WTC11 (cell line): Measurements from ENCODE around the gene RBPJ. TPM values are rescaled to one million over a fixed set of nuclear protein-coding genes. Genes with fewer than 3 reads are reported as not detected.

Experiments used
- ATAC-seq: fragments of 200-7000 bp; cut with Tn5 transposase; 2 replicates; pipeline ENCODE4 v1.10.0; 2021; ENCODE audit warnings: mild to moderate bottlenecking, moderate library complexity
- CTCF ChIA-PET: fragments of 300-600 bp; sonication (Branson Sonifier 250); formaldehyde crosslinking; loops from one replicate; lab custom pipeline; 2021; ENCODE audit warnings: antibody characterized with exemption; lab: Charles Lee
- POLR2A ChIA-PET: fragments of 350-600 bp; sonication (Branson Sonifier 250); formaldehyde crosslinking; loops from one replicate; lab custom pipeline; 2021; ENCODE audit warnings: antibody characterized with exemption; lab: Charles Lee
- DNase-seq: peaks from one replicate; pipeline ENCODE4 v3.0.0; 2021; ENCODE audit warnings: low spot score
- H3K27ac Mint-ChIP-seq: 2 replicates; pipeline ENCODE4 v1.8.0; 2021; ENCODE audit warnings: mixed read lengths
- H3K27me3 Mint-ChIP-seq: 2 replicates; pipeline ENCODE4 v1.8.0; 2021; ENCODE audit warnings: low read depth, mild to moderate bottlenecking, moderate library complexity, mixed read lengths
- H3K36me3 Mint-ChIP-seq: 2 replicates; pipeline ENCODE4 v1.8.0; 2021; ENCODE audit warnings: mixed read lengths
- H3K4me1 Mint-ChIP-seq: 2 replicates; pipeline ENCODE4 v1.8.0; 2022; ENCODE audit warnings: mixed read lengths
- H3K4me3 Mint-ChIP-seq: 2 replicates; pipeline ENCODE4 v1.8.0; 2021; ENCODE audit warnings: mild to moderate bottlenecking, moderate library complexity, mixed read lengths
- H3K9me3 Mint-ChIP-seq: 2 replicates; pipeline ENCODE4 v1.8.0; 2021; ENCODE audit warnings: mixed read lengths
- CREM ChIP-seq: sonication (generic); formaldehyde crosslinking; IDR thresholded peaks from 2 replicates; pipeline ENCODE4 v1.8.1; 2022; ENCODE audit warnings: mild to moderate bottlenecking, missing genetic modification reagents, moderate library complexity
- ETV6 ChIP-seq: sonication (generic); formaldehyde crosslinking; IDR thresholded peaks from 2 replicates; pipeline ENCODE4 v1.8.1; 2022; ENCODE audit warnings: mild to moderate bottlenecking, missing genetic modification reagents
- GABPB1 ChIP-seq: sonication (generic); formaldehyde crosslinking; IDR thresholded peaks from 2 replicates; pipeline ENCODE4 v1.8.1; 2023; ENCODE audit warnings: mild to moderate bottlenecking, missing genetic modification reagents
- JUN ChIP-seq: sonication (generic); formaldehyde crosslinking; IDR thresholded peaks from 2 replicates; pipeline ENCODE4 v1.8.0; 2023; ENCODE audit warnings: mild to moderate bottlenecking, missing genetic modification reagents
- ZNF121 ChIP-seq: sonication (generic); formaldehyde crosslinking; IDR thresholded peaks from 2 replicates; pipeline ENCODE4 v1.8.0; 2023; ENCODE audit warnings: missing genetic modification reagents
- ZNF416 ChIP-seq: fragments of 250-450 bp; sonication (Bioruptor Pico); IDR thresholded peaks from 2 replicates; pipeline ENCODE4 v1.9.0; 2021; ENCODE audit warnings: mild to moderate bottlenecking, inconsistent platforms
- total RNA-seq: library from RNA; stranded (reverse); gene quantifications from 3 replicates; pipeline ENCODE4 v1.2.3, GENCODE V29; 2021
- TF ChIP-seq, protein P1 (sequence below): sonication (generic); formaldehyde crosslinking; IDR thresholded peaks from 2 replicates; pipeline ENCODE4 v1.8.1; 2022; ENCODE audit warnings: mild to moderate bottlenecking, missing genetic modification reagents, moderate library complexity, borderline replicate concordance
- TF ChIP-seq, protein P2 (sequence below): sonication (generic); formaldehyde crosslinking; IDR thresholded peaks from 2 replicates; pipeline ENCODE4 v1.8.0; 2023; ENCODE audit warnings: missing genetic modification reagents
- TF ChIP-seq, protein P3 (sequence below): fragments of 250-450 bp; sonication (Bioruptor Pico); IDR thresholded peaks from 2 replicates; pipeline ENCODE4 v1.9.0; 2021; ENCODE audit warnings: mild to moderate bottlenecking, borderline replicate concordance
- TF ChIP-seq, protein P4 (sequence below): sonication (generic); formaldehyde crosslinking; IDR thresholded peaks from 2 replicates; pipeline ENCODE4 v1.8.0; 2022; ENCODE audit warnings: mild to moderate bottlenecking, missing genetic modification reagents

RBPJ gene
- total RNA-seq, 1 experiment from 2014 or later = 163 TPM

- TF ChIP-seq, protein P1, sequence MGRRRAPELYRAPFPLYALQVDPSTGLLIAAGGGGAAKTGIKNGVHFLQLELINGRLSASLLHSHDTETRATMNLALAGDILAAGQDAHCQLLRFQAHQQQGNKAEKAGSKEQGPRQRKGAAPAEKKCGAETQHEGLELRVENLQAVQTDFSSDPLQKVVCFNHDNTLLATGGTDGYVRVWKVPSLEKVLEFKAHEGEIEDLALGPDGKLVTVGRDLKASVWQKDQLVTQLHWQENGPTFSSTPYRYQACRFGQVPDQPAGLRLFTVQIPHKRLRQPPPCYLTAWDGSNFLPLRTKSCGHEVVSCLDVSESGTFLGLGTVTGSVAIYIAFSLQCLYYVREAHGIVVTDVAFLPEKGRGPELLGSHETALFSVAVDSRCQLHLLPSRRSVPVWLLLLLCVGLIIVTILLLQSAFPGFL (CRISPR knock-in tag) = no peak
- TF ChIP-seq, protein P2, sequence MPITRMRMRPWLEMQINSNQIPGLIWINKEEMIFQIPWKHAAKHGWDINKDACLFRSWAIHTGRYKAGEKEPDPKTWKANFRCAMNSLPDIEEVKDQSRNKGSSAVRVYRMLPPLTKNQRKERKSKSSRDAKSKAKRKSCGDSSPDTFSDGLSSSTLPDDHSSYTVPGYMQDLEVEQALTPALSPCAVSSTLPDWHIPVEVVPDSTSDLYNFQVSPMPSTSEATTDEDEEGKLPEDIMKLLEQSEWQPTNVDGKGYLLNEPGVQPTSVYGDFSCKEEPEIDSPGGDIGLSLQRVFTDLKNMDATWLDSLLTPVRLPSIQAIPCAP (CRISPR knock-in tag) = no peak; the same call in 1 of the 2 replicates
- TF ChIP-seq CREM (CRISPR knock-in tag) = no peak
- peak; percentile 56; the same call in 1 of the 2 replicates for TF ChIP-seq GABPB1 (CRISPR knock-in tag)
Measured at GRCh38 chr4:26319467-26319948, 1.3 kb upstream of the RBPJ start (continued).

DNA sequence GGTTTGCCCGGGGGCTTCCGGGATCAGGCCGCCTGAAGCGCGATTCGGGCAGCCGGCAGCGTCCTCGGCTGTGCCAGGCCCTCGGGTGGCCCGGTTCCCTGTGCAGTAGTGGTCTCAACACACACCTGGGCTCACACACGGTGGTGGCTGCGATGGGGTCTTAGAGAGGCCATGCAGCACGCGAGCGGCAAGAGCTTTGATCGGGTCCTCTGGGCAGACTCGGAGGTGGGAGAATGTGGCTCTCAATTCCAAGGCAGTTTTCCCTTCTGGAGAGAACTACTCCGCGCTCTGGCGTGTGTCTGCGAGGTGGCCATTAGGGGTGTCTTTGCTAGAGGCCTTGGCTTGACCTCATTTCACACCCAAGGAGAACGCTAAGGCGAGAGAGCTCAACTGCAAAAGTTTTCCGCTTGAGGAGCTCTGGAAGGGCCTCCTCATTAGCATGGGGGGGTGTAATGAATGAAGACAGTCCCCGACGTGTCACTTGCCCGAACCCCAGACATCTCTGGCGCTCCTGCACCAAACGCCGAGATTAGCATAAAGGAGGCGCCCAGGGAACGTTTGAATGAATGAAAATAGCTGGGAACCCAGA is 771 bp upstream of the RBPJ start:
- CTCF ChIA-PET = interaction anchor here (0.6 to 2.5 kb wide), 6 partner anchors 10 to 326 kb away, joined by 3 to 14 read pairs (median 4); no protein-coding TSS in a partner anchor
- peaks cover 27% of the 10 kb centered on the region for H3K9me3 Mint-ChIP-seq
- H3K27me3 Mint-ChIP-seq = peaks cover 3% of the 10 kb centered on the region; the same call in 1 of the 2 replicates
- H3K27ac Mint-ChIP-seq = peak overlapping the region; percentile 99
- POLR2A ChIA-PET = interaction anchor here (0.5 to 2.9 kb wide), 7 partner anchors 10 to 326 kb away, joined by 3 to 8 read pairs (median 4); no protein-coding TSS in a partner anchor
- no peak for TF ChIP-seq ETV6 (CRISPR knock-in tag)
- TF ChIP-seq ZNF121 (CRISPR knock-in tag) = no peak
- TF ChIP-seq JUN = peak; percentile 28; the same call in 1 of the 2 replicates
- no peak for TF ChIP-seq ZNF416 (CRISPR knock-in tag)
- H3K4me3 Mint-ChIP-seq = peak overlapping the region; percentile 91
- ATAC-seq (peak; percentile 8), DNase-seq (no peak)
- H3K4me1 Mint-ChIP-seq = peaks cover 31% of the 10 kb centered on the region
- H3K36me3 Mint-ChIP-seq = peaks cover 28% of the 10 kb centered on the region

GRCh38 chr4:26321373-26322221 is 783 bp downstream of the RBPJ start:
- DNase-seq = peak; percentile 42
- ATAC-seq = no peak
- Mint-ChIP-seq H3K4me3 (peak overlapping the region; percentile 99), H3K9me3 (peaks cover 17% of the 10 kb centered on the region), H3K27ac (peak overlapping the region; percentile 96), H3K36me3 (peaks cover 19% of the 10 kb centered on the region)
- POLR2A ChIA-PET = no interaction called here
- TF ChIP-seq, protein P3, sequence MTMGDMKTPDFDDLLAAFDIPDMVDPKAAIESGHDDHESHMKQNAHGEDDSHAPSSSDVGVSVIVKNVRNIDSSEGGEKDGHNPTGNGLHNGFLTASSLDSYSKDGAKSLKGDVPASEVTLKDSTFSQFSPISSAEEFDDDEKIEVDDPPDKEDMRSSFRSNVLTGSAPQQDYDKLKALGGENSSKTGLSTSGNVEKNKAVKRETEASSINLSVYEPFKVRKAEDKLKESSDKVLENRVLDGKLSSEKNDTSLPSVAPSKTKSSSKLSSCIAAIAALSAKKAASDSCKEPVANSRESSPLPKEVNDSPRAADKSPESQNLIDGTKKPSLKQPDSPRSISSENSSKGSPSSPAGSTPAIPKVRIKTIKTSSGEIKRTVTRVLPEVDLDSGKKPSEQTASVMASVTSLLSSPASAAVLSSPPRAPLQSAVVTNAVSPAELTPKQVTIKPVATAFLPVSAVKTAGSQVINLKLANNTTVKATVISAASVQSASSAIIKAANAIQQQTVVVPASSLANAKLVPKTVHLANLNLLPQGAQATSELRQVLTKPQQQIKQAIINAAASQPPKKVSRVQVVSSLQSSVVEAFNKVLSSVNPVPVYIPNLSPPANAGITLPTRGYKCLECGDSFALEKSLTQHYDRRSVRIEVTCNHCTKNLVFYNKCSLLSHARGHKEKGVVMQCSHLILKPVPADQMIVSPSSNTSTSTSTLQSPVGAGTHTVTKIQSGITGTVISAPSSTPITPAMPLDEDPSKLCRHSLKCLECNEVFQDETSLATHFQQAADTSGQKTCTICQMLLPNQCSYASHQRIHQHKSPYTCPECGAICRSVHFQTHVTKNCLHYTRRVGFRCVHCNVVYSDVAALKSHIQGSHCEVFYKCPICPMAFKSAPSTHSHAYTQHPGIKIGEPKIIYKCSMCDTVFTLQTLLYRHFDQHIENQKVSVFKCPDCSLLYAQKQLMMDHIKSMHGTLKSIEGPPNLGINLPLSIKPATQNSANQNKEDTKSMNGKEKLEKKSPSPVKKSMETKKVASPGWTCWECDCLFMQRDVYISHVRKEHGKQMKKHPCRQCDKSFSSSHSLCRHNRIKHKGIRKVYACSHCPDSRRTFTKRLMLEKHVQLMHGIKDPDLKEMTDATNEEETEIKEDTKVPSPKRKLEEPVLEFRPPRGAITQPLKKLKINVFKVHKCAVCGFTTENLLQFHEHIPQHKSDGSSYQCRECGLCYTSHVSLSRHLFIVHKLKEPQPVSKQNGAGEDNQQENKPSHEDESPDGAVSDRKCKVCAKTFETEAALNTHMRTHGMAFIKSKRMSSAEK = no peak
- TF ChIP-seq CREM (CRISPR knock-in tag) (no peak), ZNF416 (CRISPR knock-in tag) (no peak)
- TF ChIP-seq, protein P4, sequence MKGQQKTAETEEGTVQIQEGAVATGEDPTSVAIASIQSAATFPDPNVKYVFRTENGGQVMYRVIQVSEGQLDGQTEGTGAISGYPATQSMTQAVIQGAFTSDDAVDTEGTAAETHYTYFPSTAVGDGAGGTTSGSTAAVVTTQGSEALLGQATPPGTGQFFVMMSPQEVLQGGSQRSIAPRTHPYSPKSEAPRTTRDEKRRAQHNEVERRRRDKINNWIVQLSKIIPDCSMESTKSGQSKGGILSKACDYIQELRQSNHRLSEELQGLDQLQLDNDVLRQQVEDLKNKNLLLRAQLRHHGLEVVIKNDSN (CRISPR knock-in tag) = no peak
- TF ChIP-seq, all 79 proteins: peak for 0
- CTCF ChIA-PET = interaction anchor here (1.0 kb wide), 1 partner anchor 9 kb away, joined by 3 read pairs; no protein-coding TSS in a partner anchor
- Mint-ChIP-seq H3K27me3 (no peaks in the 10 kb centered on the region), H3K4me1 (peaks cover 38% of the 10 kb centered on the region)
